ENCODE results near the gene MBD5. TPM values are rescaled to one million over a fixed set of nuclear protein-coding genes. Genes with fewer than 3 reads are reported as not detected.
A peak's percentile ranks its signal among the peaks of the same experiment; 100 is the strongest.

The MBD5 gene
- total and polyA plus RNA-seq, 4 donors = 2.0 to 15.9 (median 9.5) TPM

DNA sequence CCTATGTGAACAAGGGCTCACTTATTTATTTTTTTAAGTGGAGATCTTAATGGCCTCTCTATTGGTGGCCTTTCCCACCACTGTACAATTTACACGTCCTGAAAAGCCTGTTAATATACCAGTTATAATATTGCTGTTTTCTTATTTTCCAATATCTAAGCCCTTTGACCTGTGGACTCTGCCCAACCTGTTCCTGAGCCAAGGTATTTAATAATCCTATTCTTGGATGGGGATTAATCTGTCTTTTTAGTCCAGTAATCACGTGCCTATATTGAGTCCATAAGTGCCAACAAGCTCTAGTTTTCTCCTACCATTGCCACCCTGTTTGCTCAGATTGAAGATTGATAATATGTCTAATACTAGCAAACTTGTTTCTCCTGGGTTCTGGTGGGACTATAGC lies 42.7 kb downstream of the MBD5 start:
- WGBS = 31% methylated on average over 2 of the region's 2 CpGs

More for the DNA sequence above, 42.7 kb downstream of the MBD5 start:
- H3K27ac ChIP-seq (ENCODE audit: low read depth in 1 of 2, low read length in 2 of 2) = no peak overlapping the region
- no peaks in the 10 kb centered on the region for H3K9me3 ChIP-seq (ENCODE audit: control insufficient read depth in 4 of 4, low read length in 3 of 4)
- no peaks in the 10 kb centered on the region for H3K36me3 ChIP-seq (ENCODE audit: control insufficient read depth in 4 of 4, insufficient read depth in 3 of 4, low read depth in 1 of 4, low read length in 3 of 4)
- H3K9ac ChIP-seq (ENCODE audit: low read depth in 1 of 2, low read length in 2 of 2) = no peak overlapping the region
- H3K4me1 ChIP-seq (ENCODE audit: control insufficient read depth in 4 of 4, insufficient read depth in 4 of 4, low read length in 3 of 4) = peaks cover 0 to 12% (median 0%) of the 10 kb centered on the region in 4 donors
- TF ChIP-seq, protein P1, sequence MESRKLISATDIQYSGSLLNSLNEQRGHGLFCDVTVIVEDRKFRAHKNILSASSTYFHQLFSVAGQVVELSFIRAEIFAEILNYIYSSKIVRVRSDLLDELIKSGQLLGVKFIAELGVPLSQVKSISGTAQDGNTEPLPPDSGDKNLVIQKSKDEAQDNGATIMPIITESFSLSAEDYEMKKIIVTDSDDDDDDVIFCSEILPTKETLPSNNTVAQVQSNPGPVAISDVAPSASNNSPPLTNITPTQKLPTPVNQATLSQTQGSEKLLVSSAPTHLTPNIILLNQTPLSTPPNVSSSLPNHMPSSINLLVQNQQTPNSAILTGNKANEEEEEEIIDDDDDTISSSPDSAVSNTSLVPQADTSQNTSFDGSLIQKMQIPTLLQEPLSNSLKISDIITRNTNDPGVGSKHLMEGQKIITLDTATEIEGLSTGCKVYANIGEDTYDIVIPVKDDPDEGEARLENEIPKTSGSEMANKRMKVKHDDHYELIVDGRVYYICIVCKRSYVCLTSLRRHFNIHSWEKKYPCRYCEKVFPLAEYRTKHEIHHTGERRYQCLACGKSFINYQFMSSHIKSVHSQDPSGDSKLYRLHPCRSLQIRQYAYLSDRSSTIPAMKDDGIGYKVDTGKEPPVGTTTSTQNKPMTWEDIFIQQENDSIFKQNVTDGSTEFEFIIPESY (IDR thresholded peaks at IDR 0.05) = no peak
- TF ChIP-seq, protein P2, sequence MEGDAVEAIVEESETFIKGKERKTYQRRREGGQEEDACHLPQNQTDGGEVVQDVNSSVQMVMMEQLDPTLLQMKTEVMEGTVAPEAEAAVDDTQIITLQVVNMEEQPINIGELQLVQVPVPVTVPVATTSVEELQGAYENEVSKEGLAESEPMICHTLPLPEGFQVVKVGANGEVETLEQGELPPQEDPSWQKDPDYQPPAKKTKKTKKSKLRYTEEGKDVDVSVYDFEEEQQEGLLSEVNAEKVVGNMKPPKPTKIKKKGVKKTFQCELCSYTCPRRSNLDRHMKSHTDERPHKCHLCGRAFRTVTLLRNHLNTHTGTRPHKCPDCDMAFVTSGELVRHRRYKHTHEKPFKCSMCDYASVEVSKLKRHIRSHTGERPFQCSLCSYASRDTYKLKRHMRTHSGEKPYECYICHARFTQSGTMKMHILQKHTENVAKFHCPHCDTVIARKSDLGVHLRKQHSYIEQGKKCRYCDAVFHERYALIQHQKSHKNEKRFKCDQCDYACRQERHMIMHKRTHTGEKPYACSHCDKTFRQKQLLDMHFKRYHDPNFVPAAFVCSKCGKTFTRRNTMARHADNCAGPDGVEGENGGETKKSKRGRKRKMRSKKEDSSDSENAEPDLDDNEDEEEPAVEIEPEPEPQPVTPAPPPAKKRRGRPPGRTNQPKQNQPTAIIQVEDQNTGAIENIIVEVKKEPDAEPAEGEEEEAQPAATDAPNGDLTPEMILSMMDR (IDR thresholded peaks at IDR 0.05; ENCODE audit: low read depth, low read length, missing input control) = no peak
- no peak for TF ChIP-seq RXRA (IDR thresholded peaks at IDR 0.05)
- peak; percentile 63 to 73 for TF ChIP-seq HNF4A (conservative IDR thresholded peaks at IDR 0.05)
- no peak for TF ChIP-seq JUND (IDR thresholded peaks at IDR 0.05)
- TF ChIP-seq GABPA (IDR thresholded peaks at IDR 0.05 in 1 of 2, conservative IDR thresholded peaks at IDR 0.05 in 1 of 2) = no peak
- peak; percentile 28 for TF ChIP-seq HNF4G (IDR thresholded peaks at IDR 0.05)
- no peak for TF ChIP-seq EGR1 (IDR thresholded peaks at IDR 0.05; ENCODE audit: low read depth in 2 of 2)
- TF ChIP-seq SP1 (IDR thresholded peaks at IDR 0.05) = no peak
- no peak for TF ChIP-seq FOXA2 (IDR thresholded peaks at IDR 0.05)
- TF ChIP-seq RAD21 (IDR thresholded peaks at IDR 0.05) = no peak
- TF ChIP-seq, protein P3, sequence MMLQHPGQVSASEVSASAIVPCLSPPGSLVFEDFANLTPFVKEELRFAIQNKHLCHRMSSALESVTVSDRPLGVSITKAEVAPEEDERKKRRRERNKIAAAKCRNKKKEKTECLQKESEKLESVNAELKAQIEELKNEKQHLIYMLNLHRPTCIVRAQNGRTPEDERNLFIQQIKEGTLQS (IDR thresholded peaks at IDR 0.05) = no peak
- no peak for TF ChIP-seq FOXA1 (IDR thresholded peaks at IDR 0.05)
- no peak for TF ChIP-seq TAF1 (conservative IDR thresholded peaks at IDR 0.05)
- peak; percentile 28 for TF ChIP-seq NR2F2 (IDR thresholded peaks at IDR 0.05)
- TF ChIP-seq, protein P4, sequence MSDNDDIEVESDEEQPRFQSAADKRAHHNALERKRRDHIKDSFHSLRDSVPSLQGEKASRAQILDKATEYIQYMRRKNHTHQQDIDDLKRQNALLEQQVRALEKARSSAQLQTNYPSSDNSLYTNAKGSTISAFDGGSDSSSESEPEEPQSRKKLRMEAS (IDR thresholded peaks at IDR 0.05) = no peak
- peak; percentile 10 for TF ChIP-seq YY1 (IDR thresholded peaks at IDR 0.05)
- TF ChIP-seq, protein P5, sequence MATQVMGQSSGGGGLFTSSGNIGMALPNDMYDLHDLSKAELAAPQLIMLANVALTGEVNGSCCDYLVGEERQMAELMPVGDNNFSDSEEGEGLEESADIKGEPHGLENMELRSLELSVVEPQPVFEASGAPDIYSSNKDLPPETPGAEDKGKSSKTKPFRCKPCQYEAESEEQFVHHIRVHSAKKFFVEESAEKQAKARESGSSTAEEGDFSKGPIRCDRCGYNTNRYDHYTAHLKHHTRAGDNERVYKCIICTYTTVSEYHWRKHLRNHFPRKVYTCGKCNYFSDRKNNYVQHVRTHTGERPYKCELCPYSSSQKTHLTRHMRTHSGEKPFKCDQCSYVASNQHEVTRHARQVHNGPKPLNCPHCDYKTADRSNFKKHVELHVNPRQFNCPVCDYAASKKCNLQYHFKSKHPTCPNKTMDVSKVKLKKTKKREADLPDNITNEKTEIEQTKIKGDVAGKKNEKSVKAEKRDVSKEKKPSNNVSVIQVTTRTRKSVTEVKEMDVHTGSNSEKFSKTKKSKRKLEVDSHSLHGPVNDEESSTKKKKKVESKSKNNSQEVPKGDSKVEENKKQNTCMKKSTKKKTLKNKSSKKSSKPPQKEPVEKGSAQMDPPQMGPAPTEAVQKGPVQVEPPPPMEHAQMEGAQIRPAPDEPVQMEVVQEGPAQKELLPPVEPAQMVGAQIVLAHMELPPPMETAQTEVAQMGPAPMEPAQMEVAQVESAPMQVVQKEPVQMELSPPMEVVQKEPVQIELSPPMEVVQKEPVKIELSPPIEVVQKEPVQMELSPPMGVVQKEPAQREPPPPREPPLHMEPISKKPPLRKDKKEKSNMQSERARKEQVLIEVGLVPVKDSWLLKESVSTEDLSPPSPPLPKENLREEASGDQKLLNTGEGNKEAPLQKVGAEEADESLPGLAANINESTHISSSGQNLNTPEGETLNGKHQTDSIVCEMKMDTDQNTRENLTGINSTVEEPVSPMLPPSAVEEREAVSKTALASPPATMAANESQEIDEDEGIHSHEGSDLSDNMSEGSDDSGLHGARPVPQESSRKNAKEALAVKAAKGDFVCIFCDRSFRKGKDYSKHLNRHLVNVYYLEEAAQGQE (IDR thresholded peaks at IDR 0.05) = no peak
- no peak overlapping the region for H3K4me3 ChIP-seq (ENCODE audit: low read depth in 1 of 3, low read length in 3 of 3)
- no peak for DNase-seq (ENCODE audit: low spot score)
- no peaks in the 10 kb centered on the region for H3K27me3 ChIP-seq (ENCODE audit: control insufficient read depth in 4 of 4, insufficient read depth in 4 of 4, low read length in 3 of 4)

Measured in liver (tissue), 9 donors.